ENCODE measurements around the gene BANF1.

BANF1 gene

GRCh38 chr11:66001942-66002647, at the start of gene BANF1, which contains the start of gene EIF1AD:
BANF1 (plus strand) TSS chr11:66002503; CDS start chr11:66003251, 748 bp downstream.
EIF1AD (minus strand) TSS chr11:66002157; CDS start chr11:66000389, 1,768 bp downstream.
- TF ChIP-seq JUND (IDR thresholded peaks at IDR 0.05; ENCODE audit: low read depth) = no peak
- DNase-seq (ENCODE audit: low read depth in 1 of 2, low spot score in 1 of 2) = peak; percentile 85 to 99
- in situ Hi-C loops (cut with HindIII; ENCODE audit: low pct_unique_long_range_greater_than_20kb, low sequenced_read_pairs) = no loop called here

GRCh38 chr11:65953471-65953870, 48.8 kb upstream of the BANF1 start:
- no peak for DNase-seq (ENCODE audit: low read depth in 1 of 2, low spot score in 1 of 2)
- no peak for TF ChIP-seq JUND (IDR thresholded peaks at IDR 0.05; ENCODE audit: low read depth)
- in situ Hi-C loops (cut with HindIII; ENCODE audit: low pct_unique_long_range_greater_than_20kb, low sequenced_read_pairs) = no loop called here

DNA sequence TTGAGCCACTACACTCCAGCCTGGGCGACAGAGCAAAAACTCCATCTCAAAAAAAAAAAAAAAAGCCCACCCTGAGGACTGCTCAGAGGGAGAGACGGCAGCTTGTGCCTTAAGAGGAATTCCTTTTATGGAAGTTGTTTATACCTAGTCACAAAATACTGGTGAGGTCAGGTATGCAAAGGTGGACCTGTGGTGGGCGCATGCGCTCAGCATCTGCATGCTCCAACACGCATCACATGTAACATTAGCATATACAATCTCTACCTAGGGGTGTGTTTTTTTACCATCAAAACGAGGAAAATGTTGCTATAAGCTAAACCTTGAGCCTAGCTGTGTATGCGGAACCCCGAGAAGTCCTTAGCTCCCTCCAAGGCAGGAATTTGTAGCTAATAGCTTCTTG, 47.5 kb upstream of the BANF1 start:
- no peak for TF ChIP-seq JUND (IDR thresholded peaks at IDR 0.05; ENCODE audit: low read depth)
- in situ Hi-C loops (cut with HindIII; ENCODE audit: low pct_unique_long_range_greater_than_20kb, low sequenced_read_pairs) = no loop called here
- no peak for DNase-seq (ENCODE audit: low read depth in 1 of 2, low spot score in 1 of 2)

- in situ Hi-C loops (cut with HindIII; ENCODE audit: low pct_unique_long_range_greater_than_20kb, low sequenced_read_pairs) = no loop called here
- DNase-seq (ENCODE audit: low read depth in 1 of 2, low spot score in 1 of 2) = no peak
- no peak for TF ChIP-seq JUND (IDR thresholded peaks at IDR 0.05; ENCODE audit: low read depth)
Measured at GRCh38 chr11:65958291-65958690, 44.0 kb upstream of the BANF1 start.

- in situ Hi-C loops (cut with HindIII; ENCODE audit: low pct_unique_long_range_greater_than_20kb, low sequenced_read_pairs) = no loop called here
- no peak for TF ChIP-seq JUND (IDR thresholded peaks at IDR 0.05; ENCODE audit: low read depth)
- no peak for DNase-seq (ENCODE audit: low read depth in 1 of 2, low spot score in 1 of 2)
Measured at GRCh38 chr11:65958774-65959420, 43.4 kb upstream of the BANF1 start.

- TF ChIP-seq JUND (IDR thresholded peaks at IDR 0.05; ENCODE audit: low read depth) = no peak
- DNase-seq (ENCODE audit: low read depth in 1 of 2, low spot score in 1 of 2) = no peak
- in situ Hi-C loops (cut with HindIII; ENCODE audit: low pct_unique_long_range_greater_than_20kb, low sequenced_read_pairs) = no loop called here
Measured at GRCh38 chr11:65960824-65961266, 41.5 kb upstream of the BANF1 start.

GRCh38 chr11:65961267-65962140, 40.8 kb upstream of the BANF1 start, which contains the start of gene SART1:
SART1 (plus strand) TSS chr11:65961734; CDS start chr11:65961781, 47 bp downstream.
- peak; percentile 97 to 99 for DNase-seq (ENCODE audit: low read depth in 1 of 2, low spot score in 1 of 2)
- in situ Hi-C loops (cut with HindIII; ENCODE audit: low pct_unique_long_range_greater_than_20kb, low sequenced_read_pairs) = no loop called here
- no peak for TF ChIP-seq JUND (IDR thresholded peaks at IDR 0.05; ENCODE audit: low read depth)

DNA sequence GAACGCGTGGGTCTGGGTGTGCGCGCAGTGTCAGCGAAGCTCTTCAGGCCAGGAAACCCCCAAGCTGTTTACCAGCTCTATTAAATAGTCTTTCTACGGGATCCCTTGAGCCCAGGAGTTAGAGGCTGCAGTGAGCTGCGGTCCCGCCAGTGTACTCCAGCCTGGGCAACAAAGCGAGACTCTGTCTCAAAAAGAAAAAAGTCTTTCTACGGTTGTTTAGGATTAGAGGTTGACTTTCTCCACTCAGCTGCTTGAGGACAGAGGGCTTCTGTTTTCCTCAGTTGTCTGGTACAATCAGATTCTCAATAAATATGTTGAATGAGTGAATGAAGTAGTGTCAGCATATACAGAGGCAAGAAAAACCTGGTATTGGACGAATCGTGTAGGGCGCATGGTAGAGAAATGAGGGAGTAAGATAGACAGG, 40.1 kb upstream of the BANF1 start:
- TF ChIP-seq JUND (IDR thresholded peaks at IDR 0.05; ENCODE audit: low read depth) = no peak
- no peak for DNase-seq (ENCODE audit: low read depth in 1 of 2, low spot score in 1 of 2)
- in situ Hi-C loops (cut with HindIII; ENCODE audit: low pct_unique_long_range_greater_than_20kb, low sequenced_read_pairs) = no loop called here

GRCh38 chr11:65964906-65965305, 37.4 kb upstream of the BANF1 start:
- in situ Hi-C loops (cut with HindIII; ENCODE audit: low pct_unique_long_range_greater_than_20kb, low sequenced_read_pairs) = no loop called here
- no peak for TF ChIP-seq JUND (IDR thresholded peaks at IDR 0.05; ENCODE audit: low read depth)
- no peak for DNase-seq (ENCODE audit: low read depth in 1 of 2, low spot score in 1 of 2)

- no peak for DNase-seq (ENCODE audit: low read depth in 1 of 2, low spot score in 1 of 2)
- no peak for TF ChIP-seq JUND (IDR thresholded peaks at IDR 0.05; ENCODE audit: low read depth)
- in situ Hi-C loops (cut with HindIII; ENCODE audit: low pct_unique_long_range_greater_than_20kb, low sequenced_read_pairs) = no loop called here
Measured at GRCh38 chr11:65965986-65966762, 36.1 kb upstream of the BANF1 start.

DNA sequence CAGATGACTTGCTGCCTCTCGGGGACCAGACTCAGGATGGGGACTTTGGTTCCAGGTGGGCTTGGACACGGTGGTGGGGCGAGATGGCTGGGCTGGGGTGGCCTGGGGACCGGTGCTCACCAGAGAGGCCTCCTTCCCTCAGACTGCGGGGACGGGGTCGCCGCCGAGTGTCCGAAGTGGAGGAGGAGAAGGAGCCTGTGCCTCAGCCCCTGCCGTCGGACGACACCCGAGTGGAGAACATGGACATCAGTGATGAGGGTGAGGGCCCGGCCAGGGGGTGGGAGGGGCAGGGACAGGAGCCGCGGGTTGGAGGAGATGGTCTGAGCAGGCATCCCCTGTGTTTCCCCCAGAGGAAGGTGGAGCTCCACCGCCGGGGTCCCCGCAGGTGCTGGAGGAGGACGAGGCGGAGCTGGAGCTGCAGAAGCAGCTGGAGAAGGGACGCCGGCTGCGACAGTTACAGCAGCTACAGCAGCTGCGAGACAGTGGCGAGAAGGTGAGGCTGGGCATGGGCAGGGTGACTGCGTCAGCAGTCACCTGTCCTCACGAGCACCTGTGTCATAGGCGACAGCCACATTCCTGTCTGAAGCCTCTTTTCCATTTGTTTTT, 34.9 kb upstream of the BANF1 start:
- TF ChIP-seq JUND (IDR thresholded peaks at IDR 0.05; ENCODE audit: low read depth) = no peak
- no peak for DNase-seq (ENCODE audit: low read depth in 1 of 2, low spot score in 1 of 2)
- in situ Hi-C loops (cut with HindIII; ENCODE audit: low pct_unique_long_range_greater_than_20kb, low sequenced_read_pairs) = no loop called here
